Renal cortical epithelial cell (primary cell): ENCODE measurements around the gene ARL4D. TPM values are rescaled to one million over a fixed set of nuclear protein-coding genes. Genes with fewer than 3 reads are reported as not detected.

ENCODE experiments used
- DNase-seq: peaks from one replicate; pipeline ENCODE4 v3.0.0-alpha.2; 2011; ENCODE audit warnings: low read depth
- total RNA-seq: library from RNA; depleted of rRNA; stranded (reverse); fragments of >200 nt; gene quantifications from 2 replicates; pipeline ENCODE4 v1.2.3, GENCODE V29; 2014

Gene ARL4D
- total RNA-seq, 1 donor from 2014 or later: 26.5 TPM

GRCh38 chr17:43427362-43428043 lies 28.7 kb downstream of the ARL4D start:
- DNase-seq: peak; percentile 58

GRCh38 chr17:43428524-43428923 lies 29.7 kb downstream of the ARL4D start:
- no peak for DNase-seq

GRCh38 chr17:43430936-43431713 lies 32.3 kb downstream of the ARL4D start:
- DNase-seq: no peak

- peak; percentile 47 for DNase-seq
Measured at GRCh38 chr17:43431714-43432523, 33.1 kb downstream of the ARL4D start.

- peak; percentile 99 for DNase-seq
Measured at GRCh38 chr17:43434902-43435319, 36.1 kb downstream of the ARL4D start.

GRCh38 chr17:43437756-43438155 lies 39.0 kb downstream of the ARL4D start:
- no peak for DNase-seq

- DNase-seq: no peak
Measured at GRCh38 chr17:43438626-43439025, 39.8 kb downstream of the ARL4D start.

- DNase-seq: no peak
Measured at GRCh38 chr17:43439041-43439440, 40.2 kb downstream of the ARL4D start.

- peak; percentile 66 for DNase-seq
Measured at GRCh38 chr17:43442711-43443110, 43.9 kb downstream of the ARL4D start.

GRCh38 chr17:43443381-43443780 lies 44.6 kb downstream of the ARL4D start:
- DNase-seq: no peak

GRCh38 chr17:43444223-43445008 lies 45.6 kb downstream of the ARL4D start:
- peak; percentile 84 for DNase-seq

- no peak for DNase-seq
Measured at GRCh38 chr17:43445009-43445589, 46.3 kb downstream of the ARL4D start.

- no peak for DNase-seq
Measured at GRCh38 chr17:43446773-43447172, 48.0 kb downstream of the ARL4D start.

- no peak for DNase-seq
Measured at GRCh38 chr17:43448720-43449469, 50.1 kb downstream of the ARL4D start.

GRCh38 chr17:43449470-43450248 lies 50.9 kb downstream of the ARL4D start:
- peak; percentile 96 for DNase-seq
